PFSK-1 (cell line): ENCODE results near the gene MMP15.

Source experiments
- FOXP2 ChIP-seq: optimal IDR thresholded peaks from 2 replicates; pipeline ENCODE3; 2011; ENCODE audit warnings: borderline replicate concordance, control low read depth, inconsistent platforms; ENCODE audit not compliant: insufficient read depth; ENCODE audit errors: extremely low read length, extremely low read depth
- POLR2AphosphoS5 ChIP-seq: IDR thresholded peaks from 2 replicates; pipeline ENCODE4 v1.6.1; 2012; ENCODE audit warnings: low read depth, mild to moderate bottlenecking, control low read depth, low read length, moderate library complexity
- SIN3A ChIP-seq: IDR thresholded peaks from 2 replicates; pipeline ENCODE4 v1.6.1; 2012; ENCODE audit warnings: mild to moderate bottlenecking, low read length, moderate library complexity, borderline replicate concordance; ENCODE audit not compliant: insufficient read depth
- TAF1 ChIP-seq: IDR thresholded peaks from 2 replicates; pipeline ENCODE4 v1.6.1; 2012; ENCODE audit warnings: low read length, control low read depth, borderline replicate concordance; ENCODE audit not compliant: insufficient read depth
- TF ChIP-seq, protein P1 (sequence below), 2 experiments: IDR thresholded peaks; 2 replicates each; pipeline versions ENCODE4 v1.6.1 to v1.8.0; 2011 to 2012; ENCODE audit warnings: low read depth in 2 of 2, low read length in 2 of 2, control low read depth in 1 of 2, inconsistent platforms in 1 of 2, mild to moderate bottlenecking in 1 of 2, moderate library complexity in 1 of 2; ENCODE audit not compliant: insufficient read depth in 1 of 2

MMP15 gene

GRCh38 chr16:57987441-57988177 lies 37.9 kb upstream of the MMP15 start:
- TF ChIP-seq TAF1: no peak
- TF ChIP-seq, protein P1, sequence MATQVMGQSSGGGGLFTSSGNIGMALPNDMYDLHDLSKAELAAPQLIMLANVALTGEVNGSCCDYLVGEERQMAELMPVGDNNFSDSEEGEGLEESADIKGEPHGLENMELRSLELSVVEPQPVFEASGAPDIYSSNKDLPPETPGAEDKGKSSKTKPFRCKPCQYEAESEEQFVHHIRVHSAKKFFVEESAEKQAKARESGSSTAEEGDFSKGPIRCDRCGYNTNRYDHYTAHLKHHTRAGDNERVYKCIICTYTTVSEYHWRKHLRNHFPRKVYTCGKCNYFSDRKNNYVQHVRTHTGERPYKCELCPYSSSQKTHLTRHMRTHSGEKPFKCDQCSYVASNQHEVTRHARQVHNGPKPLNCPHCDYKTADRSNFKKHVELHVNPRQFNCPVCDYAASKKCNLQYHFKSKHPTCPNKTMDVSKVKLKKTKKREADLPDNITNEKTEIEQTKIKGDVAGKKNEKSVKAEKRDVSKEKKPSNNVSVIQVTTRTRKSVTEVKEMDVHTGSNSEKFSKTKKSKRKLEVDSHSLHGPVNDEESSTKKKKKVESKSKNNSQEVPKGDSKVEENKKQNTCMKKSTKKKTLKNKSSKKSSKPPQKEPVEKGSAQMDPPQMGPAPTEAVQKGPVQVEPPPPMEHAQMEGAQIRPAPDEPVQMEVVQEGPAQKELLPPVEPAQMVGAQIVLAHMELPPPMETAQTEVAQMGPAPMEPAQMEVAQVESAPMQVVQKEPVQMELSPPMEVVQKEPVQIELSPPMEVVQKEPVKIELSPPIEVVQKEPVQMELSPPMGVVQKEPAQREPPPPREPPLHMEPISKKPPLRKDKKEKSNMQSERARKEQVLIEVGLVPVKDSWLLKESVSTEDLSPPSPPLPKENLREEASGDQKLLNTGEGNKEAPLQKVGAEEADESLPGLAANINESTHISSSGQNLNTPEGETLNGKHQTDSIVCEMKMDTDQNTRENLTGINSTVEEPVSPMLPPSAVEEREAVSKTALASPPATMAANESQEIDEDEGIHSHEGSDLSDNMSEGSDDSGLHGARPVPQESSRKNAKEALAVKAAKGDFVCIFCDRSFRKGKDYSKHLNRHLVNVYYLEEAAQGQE (IDR thresholded peaks at IDR 0.05; ENCODE audit: insufficient read depth in 1 of 2, low read depth in 2 of 2, low read length in 2 of 2): no peak
- TF ChIP-seq FOXP2: no peak

DNA sequence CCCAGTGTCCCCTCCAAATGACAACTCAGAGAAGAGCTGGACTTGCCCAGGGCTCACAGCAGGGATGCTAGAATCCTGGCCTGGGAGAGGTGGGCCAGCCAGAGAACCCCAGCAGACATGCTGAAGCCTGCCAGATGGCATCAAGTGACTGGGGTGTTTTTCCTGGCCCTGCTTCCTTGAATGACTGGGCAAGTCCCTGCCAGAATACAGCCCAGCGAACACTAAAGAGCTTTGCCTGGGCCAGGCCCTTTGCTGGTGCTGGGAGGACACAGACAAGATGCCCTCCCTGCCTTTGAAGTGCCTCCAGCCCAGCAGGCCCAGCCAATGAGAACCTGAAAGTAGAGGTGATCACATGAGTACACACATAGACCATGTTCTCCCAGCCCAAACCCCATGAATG lies 36.6 kb upstream of the MMP15 start:
- no peak for TF ChIP-seq FOXP2
- no peak for TF ChIP-seq POLR2AphosphoS5
- TF ChIP-seq, protein P1 (IDR thresholded peaks at IDR 0.05; ENCODE audit: insufficient read depth in 1 of 2, low read depth in 2 of 2, low read length in 2 of 2): no peak
- TF ChIP-seq SIN3A: no peak
- no peak for TF ChIP-seq TAF1

GRCh38 chr16:57991551-57992059 lies 33.9 kb upstream of the MMP15 start:
- no peak for TF ChIP-seq TAF1
- TF ChIP-seq POLR2AphosphoS5: no peak

- no peak for TF ChIP-seq POLR2AphosphoS5
- no peak for TF ChIP-seq FOXP2
- no peak for TF ChIP-seq TAF1
- no peak for TF ChIP-seq SIN3A
- TF ChIP-seq, protein P1 (IDR thresholded peaks at IDR 0.05; ENCODE audit: insufficient read depth in 1 of 2, low read depth in 2 of 2, low read length in 2 of 2): no peak
Measured at GRCh38 chr16:57992084-57992483, 33.5 kb upstream of the MMP15 start.

DNA sequence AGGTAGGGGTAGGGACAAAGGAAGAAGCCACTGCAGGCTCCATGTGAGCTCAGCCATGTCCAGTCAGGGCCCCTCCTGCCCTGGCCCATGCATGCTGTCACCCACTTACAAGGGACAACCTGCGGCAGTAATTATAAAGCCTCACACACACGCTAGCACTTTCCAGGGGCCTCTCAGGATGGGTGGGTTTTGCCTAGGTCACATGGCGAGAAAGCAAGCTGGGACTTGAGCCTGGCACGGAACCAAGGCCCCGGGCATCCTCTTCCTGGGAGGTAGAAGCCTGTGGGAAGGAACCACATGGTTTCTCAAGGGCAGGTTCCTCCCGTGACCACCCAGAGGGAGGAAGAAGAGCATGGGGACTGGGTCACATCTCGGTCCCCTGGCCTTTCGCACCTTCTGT lies 32.1 kb upstream of the MMP15 start:
- TF ChIP-seq, protein P1 (IDR thresholded peaks at IDR 0.05; ENCODE audit: insufficient read depth in 1 of 2, low read depth in 2 of 2, low read length in 2 of 2): no peak
- TF ChIP-seq POLR2AphosphoS5 (no peak), FOXP2 (no peak), SIN3A (no peak), TAF1 (no peak)
